Body of pancreas (tissue), 4 donors: ENCODE measurements around the gene AKAP17A. TPM values are rescaled to one million over a fixed set of nuclear protein-coding genes. Genes with fewer than 3 reads are reported as not detected.

ENCODE experiments used
- ATAC-seq: fragments of 150-250 bp; one replicate; pipeline ENCODE4 v1.9.1; 2016
- DNase-seq, 4 donors: peaks; one replicate each; pipeline ENCODE4 v3.0.0-alpha.2; 2019
- H3K27ac ChIP-seq, 4 donors: fragments of 200-600 bp; sonication (generic); 1 replicate in 3 of 4; 2 replicates in 1 of 4; pipeline versions ENCODE4 v1.5.1 to v1.6.1; 2016 to 2019; ENCODE audit warnings: mild to moderate bottlenecking in 1 of 4, mixed read lengths in 1 of 4, moderate library complexity in 1 of 4
- H3K27me3 ChIP-seq, 2 donors: fragments of 200-600 bp; sonication (generic); one replicate each; pipeline ENCODE4 v1.6.0; 2016; ENCODE audit warnings: mild to moderate bottlenecking in 1 of 2
- H3K36me3 ChIP-seq, 2 donors: fragments of 200-600 bp; sonication (generic); replicated peaks in 1 of 2; 2 replicates each; pipeline ENCODE4 v1.5.1; 2016; ENCODE audit warnings: low read depth in 2 of 2; ENCODE audit not compliant: insufficient read depth in 1 of 2
- H3K4me1 ChIP-seq: fragments of 200-600 bp; sonication (generic); one replicate; pipeline ENCODE4 v1.6.0; 2016
- H3K4me3 ChIP-seq, 2 donors: fragments of 200-600 bp; sonication (generic); 1 replicate in 1 of 2; 2 replicates in 1 of 2; pipeline ENCODE4 v1.5.1; 2016 to 2019
- H3K9me3 ChIP-seq, 3 donors: fragments of 200-600 bp; sonication (generic); 1 replicate in 2 of 3; 2 replicates in 1 of 3; pipeline ENCODE4 v1.5.1; 2016
- CTCF ChIP-seq, 7 experiments: fragments of 450-650 bp in 4 of 7; fragments of 200-600 bp in 3 of 7; sonication (generic) in 3 of 7; IDR thresholded peaks; one replicate each; pipeline ENCODE4 v1.5.1; 2016 to 2019; ENCODE audit warnings: antibody characterized with exemption in 7 of 7
- POLR2A ChIP-seq, 3 donors: fragments of 450-650 bp; IDR thresholded peaks; one replicate each; pipeline ENCODE4 v1.6.1; 2016; ENCODE audit warnings: antibody characterized with exemption in 3 of 3, mild to moderate bottlenecking in 2 of 3
- WGBS, 2 donors: methylation state at CpG; one replicate each; pipeline ENCODE4 v1.1.5; 2017; 5-methylcytosine and 5-hydroxymethylcytosine counted together
- intact Hi-C: fragments of 100-400 bp; cut with DNase I; formaldehyde crosslinking; loops from one replicate; pipeline ENCODE4 v1.15.1; 2023
- total RNA-seq, 2 donors: library from RNA; depleted of rRNA; stranded (reverse); fragments of >200 nt; gene quantifications; one replicate each; pipeline ENCODE4 v1.1.0, GENCODE V29; 2016

AKAP17A gene
- total RNA-seq, 2 donors from 2014 or later: 55.5 to 162 TPM

GRCh38 chrX:1584237-1585011 lies 7.0 kb upstream of the AKAP17A start:
- no peak for ATAC-seq
- Histone ChIP-seq H3K27me3 (no peaks in the 10 kb centered on the region), H3K36me3 (no peaks in the 10 kb centered on the region), H3K9me3 (no peaks in the 10 kb centered on the region), H3K4me3 (no peak overlapping the region), H3K27ac (no peak overlapping the region), H3K4me1 (no peaks in the 10 kb centered on the region)
- WGBS, 2 donors: 59 to 69% methylated on average over 8 of the region's 8 CpGs
- no peak for TF ChIP-seq CTCF (IDR thresholded peaks at IDR 0.05)
- no peak for TF ChIP-seq POLR2A (IDR thresholded peaks at IDR 0.05)
- no peak for DNase-seq
- intact Hi-C loops: no loop called here

GRCh38 chrX:1587161-1587560 lies 4.2 kb upstream of the AKAP17A start:
- no peak for DNase-seq
- Histone ChIP-seq H3K27me3 (no peaks in the 10 kb centered on the region), H3K4me3 (no peak overlapping the region), H3K4me1 (no peaks in the 10 kb centered on the region), H3K27ac (no peak overlapping the region), H3K36me3 (no peaks in the 10 kb centered on the region), H3K9me3 (no peaks in the 10 kb centered on the region)
- ATAC-seq: no peak
- intact Hi-C loops: no loop called here
- WGBS, 2 donors: 26 to 48% methylated on average over 5 of the region's 5 CpGs
- no peak for TF ChIP-seq CTCF (IDR thresholded peaks at IDR 0.05)
- TF ChIP-seq POLR2A (IDR thresholded peaks at IDR 0.05): no peak

- intact Hi-C loops: no loop called here
- 85 to 89% methylated on average over 12 of the region's 12 CpGs for WGBS, 2 donors
- H3K4me1 ChIP-seq: peaks cover 15% of the 10 kb centered on the region
- DNase-seq: no peak
- H3K4me3 ChIP-seq: no peak overlapping the region
- no peak for ATAC-seq
- no peak overlapping the region for H3K27ac ChIP-seq
- H3K9me3 ChIP-seq: no peaks in the 10 kb centered on the region
- no peaks in the 10 kb centered on the region for H3K27me3 ChIP-seq
- TF ChIP-seq CTCF (IDR thresholded peaks at IDR 0.05) (no peak), POLR2A (IDR thresholded peaks at IDR 0.05) (no peak)
- peaks cover 0 to 6% of the 10 kb centered on the region in 2 donors for H3K36me3 ChIP-seq
Measured at GRCh38 chrX:1589356-1590130, 1.9 kb upstream of the AKAP17A start.

GRCh38 chrX:1591863-1592469 lies 562 bp downstream of the AKAP17A start:
- Histone ChIP-seq H3K9me3 (no peaks in the 10 kb centered on the region), H3K27me3 (no peaks in the 10 kb centered on the region), H3K4me3 (peak overlapping the region; percentile 96 to 97), H3K27ac (peak overlapping the region; percentile 48 to 90 (median 82)), H3K36me3 (peaks cover 0 to 18% of the 10 kb centered on the region in 2 donors), H3K4me1 (peaks cover 19% of the 10 kb centered on the region)
- no peak for TF ChIP-seq CTCF (IDR thresholded peaks at IDR 0.05)
- no peak for TF ChIP-seq POLR2A (IDR thresholded peaks at IDR 0.05)
- peak in 1 of 4 donors; percentile 25 for DNase-seq
- ATAC-seq: peak; percentile 25
- WGBS, 2 donors: 1 to 11% methylated on average over 10 to 32 of the region's 35 CpGs
- intact Hi-C loops: no loop called here
